PC-9 (cell line): ENCODE results near the gene ACACA.

ENCODE experiments used
- CTCF ChIP-seq: fragments of 200-600 bp; sonication (generic); conservative IDR thresholded peaks from 2 replicates; pipeline ENCODE4 v1.6.1; 2017; ENCODE audit warnings: mixed run types, antibody characterized with exemption, mild to moderate bottlenecking, moderate library complexity
- EZH2 ChIP-seq: fragments of 200-600 bp; sonication (generic); IDR thresholded peaks from 2 replicates; pipeline ENCODE4 v1.8.0; 2017; ENCODE audit warnings: antibody characterized with exemption, low read depth

DNA sequence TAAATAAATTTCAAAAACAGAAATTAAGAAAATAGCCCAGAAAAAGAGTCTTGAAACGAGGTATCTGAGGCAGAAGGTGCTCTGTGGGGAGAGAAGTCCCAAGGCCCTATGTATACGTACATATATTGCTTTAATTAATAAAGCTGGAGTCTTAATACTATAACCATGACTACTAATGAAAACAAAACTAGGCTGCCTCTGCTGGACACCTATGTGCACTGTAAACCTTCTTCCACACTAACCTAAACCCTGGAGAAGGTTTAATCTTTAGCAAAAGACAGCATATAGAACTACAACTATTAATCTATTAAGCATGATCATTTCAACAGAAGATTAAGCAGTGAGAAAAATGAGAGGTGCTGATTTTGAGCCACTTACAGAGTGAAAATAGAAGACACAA lies 184.8 kb downstream of the ACACA start:
- no peak for TF ChIP-seq CTCF
- no peak for TF ChIP-seq EZH2
